Measurements from ENCODE around the gene MEX3A. TPM values are rescaled to one million over a fixed set of nuclear protein-coding genes. Genes with fewer than 3 reads are reported as not detected.

Gene MEX3A
- total RNA-seq, 4 donors from 2014 or later: 0.17 to 0.57 (median 0.27) TPM

DNA sequence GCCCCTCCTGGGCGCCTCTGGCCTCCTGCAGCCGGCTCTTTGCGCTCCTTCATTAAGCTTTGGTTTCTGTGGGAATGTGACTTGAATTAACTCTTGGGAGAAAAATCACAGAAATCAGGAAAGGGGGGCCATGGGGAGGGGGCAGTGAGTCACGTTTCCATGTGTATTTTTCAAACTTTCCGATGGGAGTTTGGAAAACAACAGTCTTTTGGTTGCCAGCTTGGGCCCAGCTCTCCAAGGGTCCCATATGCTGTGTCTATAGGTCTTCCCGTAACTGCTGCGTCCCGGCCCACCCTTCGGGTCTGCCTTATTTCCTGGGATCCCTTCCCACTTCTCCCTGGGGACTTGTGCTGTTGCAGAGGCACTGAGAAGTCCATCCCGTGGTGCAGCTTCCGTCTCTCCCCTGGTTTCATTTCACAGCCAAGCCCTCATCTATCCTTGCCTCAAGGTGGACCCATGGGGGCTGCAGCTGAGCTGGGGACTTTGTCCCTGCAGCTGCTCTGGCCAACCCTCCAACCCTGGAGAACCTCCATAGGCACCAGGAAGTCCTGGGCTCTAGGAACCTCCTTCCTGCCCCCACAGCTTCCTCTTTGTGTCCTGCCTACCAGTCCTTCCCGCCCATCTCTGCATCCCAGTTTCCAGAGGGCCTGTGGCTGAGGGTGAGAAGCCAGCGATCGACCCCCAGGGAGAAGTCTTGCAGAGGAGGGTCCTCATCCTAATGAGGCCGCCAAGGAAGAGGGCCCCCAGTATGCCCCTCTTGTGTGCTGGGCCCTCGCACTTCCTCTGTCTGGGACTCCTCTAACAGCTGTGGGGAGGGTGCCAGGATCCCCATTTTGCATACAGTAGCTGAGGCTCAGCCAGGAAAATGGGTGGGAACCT, 20.6 kb upstream of the MEX3A start:
- TF ChIP-seq, protein P1, sequence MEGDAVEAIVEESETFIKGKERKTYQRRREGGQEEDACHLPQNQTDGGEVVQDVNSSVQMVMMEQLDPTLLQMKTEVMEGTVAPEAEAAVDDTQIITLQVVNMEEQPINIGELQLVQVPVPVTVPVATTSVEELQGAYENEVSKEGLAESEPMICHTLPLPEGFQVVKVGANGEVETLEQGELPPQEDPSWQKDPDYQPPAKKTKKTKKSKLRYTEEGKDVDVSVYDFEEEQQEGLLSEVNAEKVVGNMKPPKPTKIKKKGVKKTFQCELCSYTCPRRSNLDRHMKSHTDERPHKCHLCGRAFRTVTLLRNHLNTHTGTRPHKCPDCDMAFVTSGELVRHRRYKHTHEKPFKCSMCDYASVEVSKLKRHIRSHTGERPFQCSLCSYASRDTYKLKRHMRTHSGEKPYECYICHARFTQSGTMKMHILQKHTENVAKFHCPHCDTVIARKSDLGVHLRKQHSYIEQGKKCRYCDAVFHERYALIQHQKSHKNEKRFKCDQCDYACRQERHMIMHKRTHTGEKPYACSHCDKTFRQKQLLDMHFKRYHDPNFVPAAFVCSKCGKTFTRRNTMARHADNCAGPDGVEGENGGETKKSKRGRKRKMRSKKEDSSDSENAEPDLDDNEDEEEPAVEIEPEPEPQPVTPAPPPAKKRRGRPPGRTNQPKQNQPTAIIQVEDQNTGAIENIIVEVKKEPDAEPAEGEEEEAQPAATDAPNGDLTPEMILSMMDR (IDR thresholded peaks at IDR 0.05; ENCODE audit: low read depth): no peak

- TF ChIP-seq, protein P1 (IDR thresholded peaks at IDR 0.05; ENCODE audit: low read depth): no peak
Observed at GRCh38 chr1:156101880-156102279, 19.6 kb upstream of the MEX3A start.

DNA sequence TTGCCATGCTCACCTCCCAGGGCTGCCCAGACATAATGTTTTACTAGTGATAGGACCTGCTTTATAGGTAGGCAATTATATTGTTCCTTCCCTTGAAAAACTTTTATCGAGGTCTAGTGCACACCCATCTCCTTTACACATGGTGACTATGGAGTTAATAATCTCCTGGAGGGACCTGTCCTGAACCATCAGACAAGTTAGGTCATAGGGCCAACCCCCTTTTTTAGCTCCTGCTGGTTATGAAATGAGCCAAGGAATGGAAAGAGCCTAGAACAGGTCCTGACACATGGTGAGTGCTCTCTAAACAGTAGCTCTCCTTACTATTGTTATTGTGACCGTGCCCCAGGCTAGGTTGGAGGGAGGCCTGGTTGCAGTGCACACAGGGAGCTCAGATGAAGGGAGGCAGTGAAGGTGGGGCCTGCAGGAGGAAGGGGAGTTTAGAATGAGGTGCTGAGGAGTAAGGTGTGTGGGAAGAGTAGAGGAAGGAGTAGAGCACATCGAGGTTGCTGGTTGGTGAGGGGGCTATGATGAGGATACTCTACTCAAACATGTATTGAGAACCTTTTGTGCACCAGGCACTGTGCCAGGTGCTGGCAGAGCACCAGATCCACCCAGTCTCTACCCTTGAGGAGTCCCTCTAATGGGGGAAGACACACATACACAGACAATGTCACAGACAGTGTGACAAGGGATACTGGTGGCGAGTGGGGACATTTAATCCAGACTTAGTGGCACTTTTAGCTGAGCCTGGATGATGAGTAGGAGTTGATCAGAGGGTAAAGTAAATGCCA, 18.1 kb upstream of the MEX3A start:
- TF ChIP-seq, protein P1 (IDR thresholded peaks at IDR 0.05; ENCODE audit: low read depth): no peak

GRCh38 chr1:156099282-156099681, 17.0 kb upstream of the MEX3A start:
- TF ChIP-seq, protein P1 (IDR thresholded peaks at IDR 0.05; ENCODE audit: low read depth): no peak

DNA sequence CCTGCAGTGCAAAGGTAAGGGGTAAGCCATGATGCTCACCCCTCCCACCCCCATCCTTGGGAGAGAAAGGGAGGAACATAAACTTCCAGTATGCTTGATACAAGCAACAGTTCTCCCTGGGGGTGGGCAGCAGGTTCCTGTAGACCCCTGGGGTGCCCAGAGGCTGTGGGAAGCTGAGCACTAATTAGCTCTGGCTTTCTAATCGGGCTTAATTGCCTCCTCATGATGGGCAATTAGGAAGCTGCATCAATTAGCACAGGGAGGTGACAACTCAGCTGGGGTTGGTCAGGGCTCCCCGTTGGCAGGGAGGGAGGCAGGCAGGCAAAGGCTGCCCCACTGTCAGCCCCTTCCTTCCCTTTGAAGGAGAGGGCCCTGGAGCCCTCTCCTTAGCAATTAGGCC, 16.5 kb upstream of the MEX3A start:
- TF ChIP-seq, protein P1 (IDR thresholded peaks at IDR 0.05; ENCODE audit: low read depth): no peak

DNA sequence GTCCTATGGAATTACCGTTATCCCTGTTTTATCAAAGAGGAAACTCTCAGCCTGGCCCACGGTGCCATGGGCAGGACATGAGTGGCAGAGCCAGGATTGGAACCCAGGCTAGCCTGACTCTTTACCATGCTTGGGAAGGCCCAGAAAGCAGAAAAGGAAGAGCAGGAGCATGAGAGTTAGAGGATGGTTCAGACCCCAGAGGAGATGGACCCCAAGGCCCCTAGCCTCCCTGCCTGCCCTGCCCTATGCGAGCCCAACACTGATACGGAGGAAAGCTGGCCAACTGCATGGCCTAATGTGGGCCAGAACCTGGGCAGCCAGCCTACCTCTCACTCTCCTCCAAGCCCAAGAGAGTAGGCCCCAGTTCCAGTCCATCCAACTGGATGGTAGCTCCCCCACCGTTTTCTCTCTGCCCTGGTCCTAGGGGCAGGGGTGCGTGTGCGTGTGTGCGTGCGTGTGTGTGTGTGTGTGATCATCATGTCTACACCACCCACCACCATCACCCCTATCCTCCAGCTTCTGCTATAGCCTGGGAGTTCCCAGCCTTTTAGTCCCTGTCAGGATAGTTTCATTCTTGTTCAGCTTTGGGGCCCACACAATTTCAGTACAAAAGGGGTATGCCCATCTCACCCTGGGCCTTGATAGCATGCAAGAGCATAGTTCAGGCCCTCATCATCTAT, 15.4 kb upstream of the MEX3A start:
- TF ChIP-seq, protein P1 (IDR thresholded peaks at IDR 0.05; ENCODE audit: low read depth): no peak

Data from subcutaneous adipose tissue (tissue), 4 donors.